OCI-LY1 (cell line): ENCODE data around the gene PER1.

Experiments used
- H2AFZ ChIP-seq: fragments of 200-600 bp; sonication (generic), shearing (Covaris generic); 2 replicates; pipeline ENCODE4 v1.6.0; 2014; ENCODE audit warnings: antibody characterized with exemption, mild to moderate bottlenecking, low read length
- H3F3A ChIP-seq: fragments of 200-600 bp; sonication (generic), shearing (Covaris generic); 2 replicates; pipeline ENCODE4 v1.6.0; 2014; ENCODE audit warnings: mild to moderate bottlenecking, antibody characterized with exemption, low read length, moderate library complexity; ENCODE audit not compliant: insufficient read depth
- H3K27ac ChIP-seq: fragments of 200-600 bp; sonication (generic); 2 replicates; pipeline ENCODE4 v1.5.1; 2014; ENCODE audit warnings: low read length, mixed run types, mild to moderate bottlenecking, low read depth; ENCODE audit not compliant: poor library complexity, severe bottlenecking
- H3K27me3 ChIP-seq: fragments of 200-600 bp; sonication (generic); 2 replicates; pipeline ENCODE4 v1.6.0; 2014; ENCODE audit warnings: antibody characterized with exemption, mild to moderate bottlenecking, low read length, moderate library complexity; ENCODE audit not compliant: insufficient read depth
- H3K36me3 ChIP-seq: fragments of 200-600 bp; sonication (generic); 2 replicates; pipeline ENCODE4 v1.6.1; 2014; ENCODE audit warnings: mild to moderate bottlenecking, antibody characterized with exemption, low read length, moderate library complexity, mixed read lengths; ENCODE audit not compliant: insufficient read depth
- H3K4me1 ChIP-seq: fragments of 200-600 bp; sonication (generic); 2 replicates; pipeline ENCODE4 v1.5.1; 2014; ENCODE audit warnings: mild to moderate bottlenecking, low read length, moderate library complexity; ENCODE audit not compliant: insufficient read depth, severe bottlenecking
- H3K4me2 ChIP-seq: fragments of 200-600 bp; sonication (generic), shearing (Covaris generic); 2 replicates; pipeline ENCODE4 v1.6.1; 2014; ENCODE audit warnings: low read length
- H3K4me3 ChIP-seq: fragments of 200-600 bp; sonication (generic); 2 replicates; pipeline ENCODE4 v1.5.1; 2014; ENCODE audit warnings: low read length, low read depth, mild to moderate bottlenecking, mixed read lengths; ENCODE audit not compliant: poor library complexity, severe bottlenecking
- H3K79me2 ChIP-seq: fragments of 200-600 bp; shearing (Covaris generic); 2 replicates; pipeline ENCODE4 v1.6.1; 2016; ENCODE audit warnings: mixed run types, low read length, mixed read lengths; ENCODE audit not compliant: insufficient read depth
- H3K9ac ChIP-seq: fragments of 200-600 bp; sonication (generic), shearing (Covaris generic); 2 replicates; pipeline ENCODE4 v1.6.1; 2014; ENCODE audit warnings: mild to moderate bottlenecking, low read length, mixed read lengths
- H3K9me2 ChIP-seq: fragments of 200-600 bp; sonication (generic), shearing (Covaris generic); 2 replicates; pipeline ENCODE4 v1.6.1; 2014; ENCODE audit warnings: low read depth, mild to moderate bottlenecking, low read length, mixed read lengths
- H3K9me3 ChIP-seq: fragments of 200-600 bp; shearing (Covaris generic); 2 replicates; pipeline ENCODE4 v1.6.1; 2014; ENCODE audit warnings: low read length, mixed read lengths
- H4K20me1 ChIP-seq: fragments of 200-600 bp; sonication (generic), shearing (Covaris generic); 2 replicates; pipeline ENCODE4 v1.6.0; 2016; ENCODE audit warnings: mild to moderate bottlenecking, low read length; ENCODE audit not compliant: insufficient read depth
- CTCF ChIP-seq: fragments of 200-600 bp; sonication (generic), shearing (Covaris generic); IDR thresholded peaks from 2 replicates; pipeline ENCODE4 v1.5.1; 2017; ENCODE audit warnings: mild to moderate bottlenecking, antibody characterized with exemption, low read length, moderate library complexity, mixed read lengths
- EZH2 ChIP-seq: fragments of 200-600 bp; sonication (generic), shearing (Covaris generic); IDR thresholded peaks from 2 replicates; pipeline ENCODE4 v1.8.0; 2017; ENCODE audit warnings: borderline replicate concordance, mixed run types, mild to moderate bottlenecking, antibody characterized with exemption, low read length, moderate library complexity, mixed read lengths

PER1 gene

GRCh38 chr17:8153525-8153956 is 1.3 kb upstream of the PER1 start:
- peak overlapping the region; percentile 58; the same call in 1 of the 2 replicates for H3K4me2 ChIP-seq
- peaks cover 57% of the 10 kb centered on the region for H3K4me1 ChIP-seq
- no peaks in the 10 kb centered on the region for H4K20me1 ChIP-seq
- no peak for TF ChIP-seq EZH2
- no peak for TF ChIP-seq CTCF
- H3K9me2 ChIP-seq = no peaks in the 10 kb centered on the region
- H3K9me3 ChIP-seq = no peaks in the 10 kb centered on the region
- no peaks in the 10 kb centered on the region for H3F3A ChIP-seq
- no peaks in the 10 kb centered on the region for H3K79me2 ChIP-seq
- H2AFZ ChIP-seq = no peak overlapping the region
- peak overlapping the region; percentile 63 for H3K27ac ChIP-seq
- H3K9ac ChIP-seq = peak overlapping the region; percentile 29; the same call in 1 of the 2 replicates
- H3K36me3 ChIP-seq = peaks cover 14% of the 10 kb centered on the region
- H3K27me3 ChIP-seq = no peaks in the 10 kb centered on the region
- no peak overlapping the region for H3K4me3 ChIP-seq

GRCh38 chr17:8153031-8153451 is 837 bp upstream of the PER1 start:
- Histone ChIP-seq H3K4me3 (peak overlapping the region; percentile 70), H3K4me1 (peaks cover 57% of the 10 kb centered on the region), H2AFZ (no peak overlapping the region), H3K9me3 (no peaks in the 10 kb centered on the region), H3K27ac (peak overlapping the region; percentile 63), H3K9ac (no peak overlapping the region; the same call in 1 of the 2 replicates), H3K27me3 (no peaks in the 10 kb centered on the region), H4K20me1 (no peaks in the 10 kb centered on the region), H3F3A (no peaks in the 10 kb centered on the region), H3K9me2 (no peaks in the 10 kb centered on the region), H3K4me2 (peak overlapping the region; percentile 77), H3K36me3 (peaks cover 15% of the 10 kb centered on the region), H3K79me2 (no peaks in the 10 kb centered on the region)
- TF ChIP-seq EZH2 (no peak), CTCF (no peak)

GRCh38 chr17:8151641-8152111 is 528 bp downstream of the PER1 start:
- H2AFZ ChIP-seq = no peak overlapping the region
- H3K9ac ChIP-seq = peak overlapping the region; percentile 66
- no peak for TF ChIP-seq CTCF
- no peaks in the 10 kb centered on the region for H3K79me2 ChIP-seq
- peak overlapping the region; percentile 77 for H3K4me2 ChIP-seq
- no peaks in the 10 kb centered on the region for H3K9me3 ChIP-seq
- H3K36me3 ChIP-seq = peaks cover 27% of the 10 kb centered on the region
- peak overlapping the region; percentile 70 for H3K4me3 ChIP-seq
- peak overlapping the region; percentile 43 for H3K27ac ChIP-seq
- peaks cover 50% of the 10 kb centered on the region for H3K4me1 ChIP-seq
- no peaks in the 10 kb centered on the region for H4K20me1 ChIP-seq
- H3F3A ChIP-seq = no peaks in the 10 kb centered on the region
- H3K27me3 ChIP-seq = no peaks in the 10 kb centered on the region
- H3K9me2 ChIP-seq = no peaks in the 10 kb centered on the region
